Erythroblast (primary cell): Measurements from ENCODE around the gene HUNK.

Experiments used
- GATA1 ChIP-seq: IDR thresholded peaks from 2 replicates; pipeline ENCODE4 v1.6.1; 2011; ENCODE audit warnings: low read depth, mild to moderate bottlenecking, control low read depth, low read length, moderate library complexity
- POLR2A ChIP-seq: IDR thresholded peaks from 2 replicates; pipeline ENCODE4 v1.6.1; 2011; ENCODE audit warnings: mild to moderate bottlenecking, low read length

DNA sequence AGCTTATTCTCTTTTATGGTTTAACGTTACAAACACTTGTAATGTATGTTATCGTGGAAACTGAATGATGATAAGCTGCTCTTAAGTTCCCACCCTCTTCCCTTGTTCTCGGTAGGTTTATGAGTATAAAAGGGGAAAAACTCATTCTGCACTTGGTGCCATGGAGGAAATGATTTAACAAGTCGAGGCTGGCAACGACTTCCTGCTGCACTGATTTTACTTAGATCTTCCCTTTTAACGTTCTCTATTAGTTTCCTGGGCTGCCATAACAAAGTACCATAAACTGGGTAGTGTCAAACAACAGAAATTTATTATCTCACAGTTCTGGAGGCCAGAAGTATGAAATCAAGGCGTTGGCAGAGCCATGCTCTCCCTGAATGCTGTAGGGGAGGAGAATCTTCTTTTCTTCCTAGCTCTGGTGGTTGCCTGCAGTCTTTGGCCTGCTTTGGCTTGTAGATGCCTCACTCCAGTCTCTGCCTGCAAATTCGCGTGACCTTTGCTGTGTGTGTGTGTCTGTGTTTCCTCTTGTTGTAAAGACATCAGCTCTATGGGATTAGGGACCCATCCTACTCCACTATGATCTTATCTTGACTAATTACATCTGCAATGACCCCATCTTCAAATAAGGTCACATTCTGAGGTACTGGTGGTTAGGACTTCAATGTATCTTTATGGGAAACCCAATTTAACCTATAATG lies 26.3 kb downstream of the HUNK start:
- no peak for TF ChIP-seq POLR2A
- no peak for TF ChIP-seq GATA1
